CD4-positive, alpha-beta T cell treated with Interleukin-17A for 1 hour (primary cell): ENCODE measurements around the gene TTLL9.
"Not testable (repeated sequence)": the region's sequence is repeated elsewhere in the genome, so short reads cannot be mapped to it uniquely, and the experiment has no call there.

Experiments used
- DNase-seq: peaks from one replicate; pipeline ENCODE4 v3.0.0-alpha.2; 2020

TTLL9 gene

GRCh38 chr20:31869942-31870725 is at the start of gene TTLL9, which contains the start of gene DUSP15:
TTLL9 (plus strand) TSS chr20:31870634; CDS start chr20:31871127, 493 bp downstream.
DUSP15 (minus strand) TSS chr20:31870527; CDS start chr20:31870337, 190 bp downstream.
- DNase-seq: peak; percentile 16

- no peak for DNase-seq
Observed at GRCh38 chr20:31821427-31821826, 49.0 kb upstream of the TTLL9 start.

- peak; percentile 70 for DNase-seq
Observed at GRCh38 chr20:31822421-31823330, 47.8 kb upstream of the TTLL9 start.

- DNase-seq: no peak
Observed at GRCh38 chr20:31823360-31824124, 46.9 kb upstream of the TTLL9 start.

- DNase-seq: no peak
Observed at GRCh38 chr20:31824125-31824485, 46.3 kb upstream of the TTLL9 start.

- no peak for DNase-seq
Observed at GRCh38 chr20:31824554-31825313, 45.7 kb upstream of the TTLL9 start.

GRCh38 chr20:31826074-31826473 is 44.4 kb upstream of the TTLL9 start:
- DNase-seq: no peak

- DNase-seq: no peak
Observed at GRCh38 chr20:31827059-31827458, 43.4 kb upstream of the TTLL9 start.

- not testable (repeated sequence) for DNase-seq
Observed at GRCh38 chr20:31828016-31828415, 42.4 kb upstream of the TTLL9 start.

- DNase-seq: no peak
Observed at GRCh38 chr20:31829731-31830130, 40.7 kb upstream of the TTLL9 start.

- no peak for DNase-seq
Observed at GRCh38 chr20:31830406-31830981, 39.9 kb upstream of the TTLL9 start.

- DNase-seq: no peak
Observed at GRCh38 chr20:31831211-31831610, 39.2 kb upstream of the TTLL9 start.

- no peak for DNase-seq
Observed at GRCh38 chr20:31831771-31832306, 38.6 kb upstream of the TTLL9 start.

GRCh38 chr20:31833130-31833930 is 37.1 kb upstream of the TTLL9 start:
- DNase-seq: peak; percentile 57

GRCh38 chr20:31833931-31834521 is 36.4 kb upstream of the TTLL9 start:
- DNase-seq: no peak

GRCh38 chr20:31835554-31835953 is 34.9 kb upstream of the TTLL9 start:
- DNase-seq: no peak

- DNase-seq: peak; percentile 33
Observed at GRCh38 chr20:31835977-31836852, 34.2 kb upstream of the TTLL9 start.

- no peak for DNase-seq
Observed at GRCh38 chr20:31836853-31837608, 33.4 kb upstream of the TTLL9 start.
